A673 (cell line): ENCODE measurements around the gene CERS5.

Source experiments
- EZH2 ChIP-seq: fragments of 200-600 bp; sonication (generic); IDR thresholded peaks from 2 replicates; pipeline ENCODE4 v1.6.1; 2017; ENCODE audit warnings: borderline replicate concordance, low read depth, mild to moderate bottlenecking, mixed read lengths, antibody characterized with exemption, low read length; ENCODE audit not compliant: poor library complexity, severe bottlenecking
- TF ChIP-seq, protein P1 (sequence below): fragments of 300-800, 200-600 bp; sonication (generic); conservative IDR thresholded peaks from 2 replicates; pipeline ENCODE4 v1.5.1; 2017; ENCODE audit warnings: low read depth, mild to moderate bottlenecking, antibody characterized with exemption, low read length, moderate library complexity, mixed read lengths

DNA sequence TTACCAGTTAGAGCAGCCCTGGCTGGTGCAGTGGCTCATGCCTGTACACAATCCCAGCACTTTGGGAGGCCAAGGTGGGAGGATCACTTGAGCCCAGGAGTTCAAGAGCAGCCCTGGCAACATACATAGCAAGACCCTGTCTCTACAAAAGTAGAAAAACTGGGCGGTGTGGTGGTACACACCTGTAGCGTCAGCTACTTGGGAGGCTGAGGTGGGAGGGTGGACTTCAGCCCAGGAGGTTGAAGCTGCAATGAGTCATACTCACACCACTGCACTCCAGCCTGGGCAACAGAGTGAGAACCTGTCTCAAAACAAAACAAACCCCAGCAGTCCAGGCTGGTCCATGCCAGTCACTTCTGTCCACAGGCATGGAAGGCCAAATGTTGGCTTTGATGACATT is 47.8 kb downstream of the CERS5 start:
- TF ChIP-seq, protein P1, sequence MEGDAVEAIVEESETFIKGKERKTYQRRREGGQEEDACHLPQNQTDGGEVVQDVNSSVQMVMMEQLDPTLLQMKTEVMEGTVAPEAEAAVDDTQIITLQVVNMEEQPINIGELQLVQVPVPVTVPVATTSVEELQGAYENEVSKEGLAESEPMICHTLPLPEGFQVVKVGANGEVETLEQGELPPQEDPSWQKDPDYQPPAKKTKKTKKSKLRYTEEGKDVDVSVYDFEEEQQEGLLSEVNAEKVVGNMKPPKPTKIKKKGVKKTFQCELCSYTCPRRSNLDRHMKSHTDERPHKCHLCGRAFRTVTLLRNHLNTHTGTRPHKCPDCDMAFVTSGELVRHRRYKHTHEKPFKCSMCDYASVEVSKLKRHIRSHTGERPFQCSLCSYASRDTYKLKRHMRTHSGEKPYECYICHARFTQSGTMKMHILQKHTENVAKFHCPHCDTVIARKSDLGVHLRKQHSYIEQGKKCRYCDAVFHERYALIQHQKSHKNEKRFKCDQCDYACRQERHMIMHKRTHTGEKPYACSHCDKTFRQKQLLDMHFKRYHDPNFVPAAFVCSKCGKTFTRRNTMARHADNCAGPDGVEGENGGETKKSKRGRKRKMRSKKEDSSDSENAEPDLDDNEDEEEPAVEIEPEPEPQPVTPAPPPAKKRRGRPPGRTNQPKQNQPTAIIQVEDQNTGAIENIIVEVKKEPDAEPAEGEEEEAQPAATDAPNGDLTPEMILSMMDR, result no peak
- TF ChIP-seq EZH2, result no peak
